ENCODE measurements around the gene SARS1.
A peak's percentile ranks its signal among the peaks of the same experiment; 100 is the strongest.

SARS1 gene

DNA sequence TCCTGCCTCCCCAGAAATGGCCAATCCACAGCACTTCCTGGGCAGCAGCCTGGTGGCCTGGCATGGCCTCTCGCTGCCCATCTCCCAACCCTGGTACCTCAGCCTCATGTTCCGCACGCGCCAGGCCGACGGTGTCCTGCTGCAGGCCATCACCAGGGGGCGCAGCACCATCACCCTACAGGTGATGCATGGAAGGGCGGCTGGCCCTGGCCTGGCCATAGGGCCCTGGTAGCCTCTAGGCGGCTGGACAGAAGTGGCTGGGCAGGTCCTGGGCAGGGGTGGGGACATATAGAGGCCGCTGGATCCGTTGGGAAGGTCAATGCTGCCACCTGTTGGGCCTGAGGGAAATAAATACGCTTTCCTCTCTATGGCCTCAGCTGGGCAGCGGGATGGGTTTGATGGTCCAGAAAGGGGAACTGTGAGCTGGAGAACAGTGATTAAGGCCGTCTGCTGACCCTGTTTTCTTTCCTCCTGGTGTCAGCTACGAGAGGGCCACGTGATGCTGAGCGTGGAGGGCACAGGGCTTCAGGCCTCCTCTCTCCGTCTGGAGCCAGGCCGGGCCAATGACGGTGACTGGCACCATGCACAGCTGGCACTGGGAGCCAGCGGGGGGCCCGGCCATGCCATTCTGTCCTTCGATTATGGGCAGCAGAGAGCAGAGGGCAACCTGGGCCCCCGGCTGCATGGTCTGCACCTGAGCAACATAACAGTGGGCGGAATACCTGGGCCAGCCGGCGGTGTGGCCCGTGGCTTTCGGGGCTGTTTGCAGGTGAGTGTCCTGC lies 50.1 kb downstream of the SARS1 start:
- DNase-seq = peak; percentile 70

DNA sequence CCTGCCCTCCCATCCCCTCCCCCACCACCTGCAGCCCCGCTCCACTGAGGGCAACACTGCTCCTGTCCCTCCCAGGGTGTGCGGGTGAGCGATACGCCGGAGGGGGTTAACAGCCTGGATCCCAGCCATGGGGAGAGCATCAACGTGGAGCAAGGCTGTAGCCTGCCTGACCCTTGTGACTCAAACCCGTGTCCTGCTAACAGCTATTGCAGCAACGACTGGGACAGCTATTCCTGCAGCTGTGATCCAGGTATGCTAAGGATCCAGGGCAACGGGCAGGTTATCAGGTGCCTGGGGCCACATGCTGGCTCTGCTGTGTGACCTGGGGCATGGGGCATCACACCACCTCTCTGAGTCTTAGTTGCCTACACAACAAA lies 50.6 kb downstream of the SARS1 start:
- DNase-seq = no peak

DNA sequence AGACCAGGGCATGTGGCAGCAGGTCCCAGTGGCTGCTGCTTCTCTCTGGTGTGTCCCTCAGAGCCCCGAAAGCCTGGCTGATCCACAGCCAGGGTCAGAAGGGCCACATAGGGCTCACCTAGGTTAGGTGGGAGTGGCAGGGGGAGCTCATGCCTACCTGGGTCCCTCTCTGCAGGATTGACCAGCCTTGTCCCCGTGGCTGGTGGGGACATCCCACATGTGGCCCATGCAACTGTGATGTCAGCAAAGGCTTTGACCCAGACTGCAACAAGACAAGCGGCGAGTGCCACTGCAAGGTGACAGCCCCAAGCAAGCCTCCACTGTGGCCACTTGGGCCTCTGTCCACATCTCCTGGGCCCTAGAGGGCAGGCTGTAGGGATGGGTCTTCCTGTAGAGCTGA lies 51.3 kb downstream of the SARS1 start:
- no peak for DNase-seq

DNA sequence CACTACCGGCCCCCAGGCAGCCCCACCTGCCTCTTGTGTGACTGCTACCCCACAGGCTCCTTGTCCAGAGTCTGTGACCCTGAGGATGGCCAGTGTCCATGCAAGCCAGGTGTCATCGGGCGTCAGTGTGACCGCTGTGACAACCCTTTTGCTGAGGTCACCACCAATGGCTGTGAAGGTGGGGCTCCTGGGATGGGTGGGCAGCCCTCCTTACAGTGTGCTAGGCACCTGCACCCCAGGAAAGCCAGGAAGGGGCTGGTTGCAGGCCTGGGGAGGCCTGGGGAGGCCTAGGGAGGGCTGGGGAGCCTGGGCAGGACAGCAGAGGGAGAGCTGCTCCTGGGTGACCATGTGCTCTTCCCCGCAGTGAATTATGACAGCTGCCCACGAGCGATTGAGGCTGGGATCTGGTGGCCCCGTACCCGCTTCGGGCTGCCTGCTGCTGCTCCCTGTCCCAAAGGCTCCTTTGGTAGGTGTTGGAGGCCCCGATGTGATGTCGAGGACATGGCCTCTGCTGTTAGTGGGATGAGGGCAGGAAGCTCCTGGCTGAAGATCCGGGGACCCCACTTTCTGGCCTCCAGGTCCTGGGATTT lies 52.1 kb downstream of the SARS1 start:
- no peak for DNase-seq

DNA sequence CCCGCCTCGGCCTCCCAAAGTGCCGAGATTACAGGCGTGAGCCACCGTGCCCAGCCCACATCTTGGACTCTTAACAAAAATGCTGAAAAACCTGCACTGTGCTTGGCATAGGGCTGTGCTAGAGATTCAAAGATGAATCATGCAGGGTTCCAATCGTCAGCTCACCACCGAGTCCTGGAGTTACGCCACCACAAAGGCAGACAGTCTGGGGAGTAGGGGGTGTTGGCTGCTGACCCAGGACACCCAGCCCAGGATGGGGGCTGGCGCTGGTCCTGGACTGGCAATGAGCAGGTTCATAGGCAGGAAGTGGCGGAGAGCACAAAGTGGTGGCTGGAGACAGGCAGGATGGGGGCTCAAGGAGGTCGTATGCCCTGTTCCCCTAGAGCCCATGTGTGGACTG lies 53.2 kb downstream of the SARS1 start:
- DNase-seq = no peak

DNA sequence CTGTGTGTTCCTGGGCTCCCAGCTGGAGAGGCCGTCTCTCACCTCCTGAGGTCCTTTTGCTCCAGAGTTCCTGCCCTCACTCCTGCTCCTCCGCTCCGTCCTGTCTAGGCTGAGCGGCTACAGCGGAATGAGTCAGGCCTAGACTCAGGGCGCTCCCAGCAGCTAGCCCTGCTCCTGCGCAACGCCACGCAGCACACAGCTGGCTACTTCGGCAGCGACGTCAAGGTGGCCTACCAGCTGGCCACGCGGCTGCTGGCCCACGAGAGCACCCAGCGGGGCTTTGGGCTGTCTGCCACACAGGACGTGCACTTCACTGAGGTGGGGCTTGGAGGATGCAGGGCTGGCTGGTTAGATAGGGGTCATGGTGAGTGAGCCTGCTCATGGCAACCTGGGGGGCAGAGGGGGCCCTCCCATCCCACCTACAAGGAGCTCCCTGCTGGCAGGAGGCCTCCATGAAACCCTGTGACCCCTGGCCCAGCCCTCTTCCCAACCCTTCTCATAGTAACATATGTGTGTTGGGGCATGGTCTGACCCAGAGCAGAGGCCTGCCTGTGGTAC lies 54.1 kb downstream of the SARS1 start:
- DNase-seq = no peak

DNA sequence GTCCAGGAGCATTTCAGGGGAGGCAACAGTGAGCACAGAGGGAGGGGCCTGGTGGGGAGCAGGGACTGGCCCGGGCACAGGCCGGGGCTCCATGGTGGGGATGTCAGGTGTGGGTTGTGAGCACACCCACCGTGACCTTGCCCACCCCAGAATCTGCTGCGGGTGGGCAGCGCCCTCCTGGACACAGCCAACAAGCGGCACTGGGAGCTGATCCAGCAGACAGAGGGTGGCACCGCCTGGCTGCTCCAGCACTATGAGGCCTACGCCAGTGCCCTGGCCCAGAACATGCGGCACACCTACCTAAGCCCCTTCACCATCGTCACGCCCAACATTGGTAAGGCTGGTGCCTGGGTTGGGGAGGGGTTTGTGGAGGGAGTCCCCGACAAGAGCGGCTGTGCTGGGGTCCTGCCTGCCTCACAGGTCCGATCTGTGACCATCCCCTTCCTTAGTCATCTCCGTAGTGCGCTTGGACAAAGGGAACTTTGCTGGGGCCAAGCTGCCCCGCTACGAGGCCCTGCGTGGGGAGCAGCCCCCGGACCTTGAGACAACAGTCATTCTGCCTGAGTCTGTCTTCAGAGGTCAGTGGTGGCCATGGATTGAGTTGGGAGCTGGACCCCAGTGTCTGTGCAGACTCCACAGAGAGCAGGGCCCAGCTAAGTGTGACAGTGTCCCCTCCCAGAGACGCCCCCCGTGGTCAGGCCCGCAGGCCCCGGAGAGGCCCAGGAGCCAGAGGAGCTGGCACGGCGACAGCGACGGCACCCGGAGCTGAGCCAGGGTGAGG lies 54.9 kb downstream of the SARS1 start:
- DNase-seq = no peak

DNA sequence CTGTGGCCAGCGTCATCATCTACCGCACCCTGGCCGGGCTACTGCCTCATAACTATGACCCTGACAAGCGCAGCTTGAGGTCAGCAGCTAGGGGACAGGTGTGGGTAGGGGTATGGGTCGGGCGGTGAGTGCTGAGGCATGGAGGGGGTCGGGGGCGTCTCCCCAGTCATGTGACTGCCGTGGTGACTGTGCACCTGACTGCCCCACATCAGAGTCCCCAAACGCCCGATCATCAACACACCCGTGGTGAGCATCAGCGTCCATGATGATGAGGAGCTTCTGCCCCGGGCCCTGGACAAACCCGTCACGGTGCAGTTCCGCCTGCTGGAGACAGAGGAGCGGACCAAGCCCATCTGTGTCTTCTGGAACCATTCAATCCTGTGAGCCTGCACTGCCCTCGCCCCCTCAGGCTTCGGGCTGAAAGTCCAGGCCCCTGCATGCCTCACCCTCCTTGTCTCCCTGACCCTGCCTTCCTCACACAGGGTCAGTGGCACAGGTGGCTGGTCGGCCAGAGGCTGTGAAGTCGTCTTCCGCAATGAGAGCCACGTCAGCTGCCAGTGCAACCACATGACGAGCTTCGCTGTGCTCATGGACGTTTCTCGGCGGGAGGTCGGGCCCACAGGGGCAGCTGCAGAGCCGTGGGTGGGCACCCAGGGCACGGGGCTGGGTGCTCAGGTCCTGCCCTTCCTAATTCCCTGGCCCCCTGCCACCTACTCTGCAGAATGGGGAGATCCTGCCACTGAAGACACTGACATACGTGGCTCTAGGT lies 55.7 kb downstream of the SARS1 start:
- DNase-seq = no peak

DNA sequence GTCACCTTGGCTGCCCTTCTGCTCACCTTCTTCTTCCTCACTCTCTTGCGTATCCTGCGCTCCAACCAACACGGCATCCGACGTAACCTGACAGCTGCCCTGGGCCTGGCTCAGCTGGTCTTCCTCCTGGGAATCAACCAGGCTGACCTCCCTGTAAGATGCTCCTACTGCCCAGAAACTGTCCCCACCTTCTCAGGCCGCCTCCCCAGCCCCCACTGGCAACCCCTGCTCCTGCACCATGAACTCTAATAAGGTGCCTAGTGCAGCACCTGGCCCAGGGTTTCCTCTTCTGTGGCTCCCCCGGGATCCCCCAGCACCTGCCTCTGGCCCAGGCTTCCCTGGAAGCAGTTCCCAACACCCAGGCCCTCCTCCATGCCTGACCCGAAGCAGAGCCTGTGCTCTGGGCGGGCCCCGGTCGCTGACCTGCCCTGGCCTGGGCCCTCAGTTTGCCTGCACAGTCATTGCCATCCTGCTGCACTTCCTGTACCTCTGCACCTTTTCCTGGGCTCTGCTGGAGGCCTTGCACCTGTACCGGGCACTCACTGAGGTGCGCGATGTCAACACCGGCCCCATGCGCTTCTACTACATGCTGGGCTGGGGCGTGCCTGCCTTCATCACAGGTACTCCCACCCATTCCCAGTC lies 56.4 kb downstream of the SARS1 start:
- DNase-seq = no peak

DNA sequence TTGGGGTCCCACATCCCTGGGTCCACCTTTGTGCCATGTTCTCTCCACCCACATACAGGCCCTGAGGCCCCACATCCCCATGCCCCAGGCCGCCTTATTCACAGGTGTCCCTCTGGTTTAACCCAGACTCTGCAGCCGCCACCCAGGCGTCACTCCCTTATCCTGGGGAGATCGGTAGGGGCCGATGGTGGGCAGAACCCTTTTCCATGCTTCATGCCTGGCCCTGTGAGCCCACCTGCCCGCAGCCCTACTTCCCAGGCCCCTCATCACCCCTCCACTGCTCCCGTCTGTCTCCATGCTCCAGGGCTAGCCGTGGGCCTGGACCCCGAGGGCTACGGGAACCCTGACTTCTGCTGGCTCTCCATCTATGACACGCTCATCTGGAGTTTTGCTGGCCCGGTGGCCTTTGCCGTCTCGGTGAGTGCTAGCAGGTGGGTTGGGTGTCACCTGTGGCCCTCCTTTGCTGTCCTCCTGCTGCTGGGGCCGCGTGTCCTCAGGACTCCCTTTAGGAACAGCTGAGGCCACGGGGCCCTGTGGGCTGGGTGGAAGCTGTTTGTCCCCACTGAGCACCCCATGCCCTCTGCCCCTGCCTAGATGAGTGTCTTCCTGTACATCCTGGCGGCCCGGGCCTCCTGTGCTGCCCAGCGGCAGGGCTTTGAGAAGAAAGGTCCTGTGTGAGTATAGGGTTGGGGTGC lies 57.1 kb downstream of the SARS1 start:
- DNase-seq = no peak

DNA sequence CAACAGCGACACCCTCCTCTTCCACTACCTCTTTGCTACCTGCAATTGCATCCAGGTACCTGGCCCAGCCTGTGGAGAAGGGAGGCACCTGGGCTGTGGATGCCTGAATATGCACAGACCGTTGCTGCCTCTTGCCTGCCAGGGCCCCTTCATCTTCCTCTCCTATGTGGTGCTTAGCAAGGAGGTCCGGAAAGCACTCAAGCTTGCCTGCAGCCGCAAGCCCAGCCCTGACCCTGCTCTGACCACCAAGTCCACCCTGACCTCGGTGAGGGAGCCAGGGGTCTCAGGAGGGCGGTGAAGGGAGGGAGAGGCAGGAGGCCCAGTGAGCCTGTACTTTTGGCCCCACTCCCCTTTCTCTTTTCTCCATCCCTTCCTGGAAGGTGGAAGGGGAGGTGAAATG lies 57.7 kb downstream of the SARS1 start:
- no peak for DNase-seq

DNA sequence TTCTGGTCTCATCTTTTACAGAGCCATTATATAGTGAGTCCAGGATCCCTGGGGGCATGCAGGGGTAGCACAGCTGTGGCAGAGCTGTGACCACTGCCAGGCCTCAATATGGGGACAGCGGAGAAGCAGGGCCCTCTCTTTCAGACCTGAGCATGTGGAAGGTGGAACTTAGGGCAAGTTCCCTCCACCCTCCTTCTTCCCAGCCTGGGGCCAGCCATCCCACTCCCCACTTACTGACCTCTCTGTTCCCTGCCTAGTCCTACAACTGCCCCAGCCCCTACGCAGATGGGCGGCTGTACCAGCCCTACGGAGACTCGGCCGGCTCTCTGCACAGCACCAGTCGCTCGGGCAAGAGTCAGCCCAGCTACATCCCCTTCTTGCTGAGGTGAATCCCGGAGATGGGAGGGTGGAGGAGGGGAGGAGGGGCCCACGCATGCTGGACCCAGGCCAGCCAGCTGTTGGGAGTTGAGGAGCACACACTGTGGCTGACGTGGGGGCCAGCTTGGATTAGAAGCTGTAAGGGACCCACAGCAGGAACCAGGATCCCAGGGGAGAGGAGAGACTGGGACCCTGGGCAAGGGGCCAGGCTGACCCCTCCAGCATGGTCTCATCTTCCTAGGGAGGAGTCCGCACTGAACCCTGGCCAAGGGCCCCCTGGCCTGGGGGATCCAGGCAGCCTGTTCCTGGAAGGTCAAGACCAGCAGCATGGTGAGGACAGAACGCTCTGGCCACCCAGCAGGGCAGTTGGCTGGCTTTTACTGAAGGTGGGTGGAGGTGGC lies 58.5 kb downstream of the SARS1 start:
- no peak for DNase-seq

DNA sequence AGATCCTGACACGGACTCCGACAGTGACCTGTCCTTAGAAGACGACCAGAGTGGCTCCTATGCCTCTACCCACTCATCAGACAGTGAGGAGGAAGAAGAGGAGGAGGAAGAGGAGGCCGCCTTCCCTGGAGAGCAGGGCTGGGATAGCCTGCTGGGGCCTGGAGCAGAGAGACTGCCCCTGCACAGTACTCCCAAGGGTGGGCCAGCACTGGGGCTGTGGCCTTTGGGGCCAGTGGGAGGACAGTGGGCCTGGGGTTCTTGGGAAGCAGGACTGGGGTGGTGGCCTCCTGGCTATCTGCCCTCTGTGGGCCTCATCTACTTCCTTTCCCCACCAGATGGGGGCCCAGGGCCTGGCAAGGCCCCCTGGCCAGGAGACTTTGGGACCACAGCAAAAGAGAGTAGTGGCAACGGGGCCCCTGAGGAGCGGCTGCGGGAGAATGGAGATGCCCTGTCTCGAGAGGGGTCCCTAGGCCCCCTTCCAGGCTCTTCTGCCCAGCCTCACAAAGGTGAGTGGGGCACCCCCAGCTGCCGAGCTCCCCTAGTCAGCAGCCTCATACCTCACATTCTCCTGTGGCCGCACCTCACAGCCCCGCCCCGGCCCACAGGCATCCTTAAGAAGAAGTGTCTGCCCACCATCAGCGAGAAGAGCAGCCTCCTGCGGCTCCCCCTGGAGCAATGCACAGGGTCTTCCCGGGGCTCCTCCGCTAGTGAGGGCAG lies 59.3 kb downstream of the SARS1 start:
- DNase-seq = no peak

DNA sequence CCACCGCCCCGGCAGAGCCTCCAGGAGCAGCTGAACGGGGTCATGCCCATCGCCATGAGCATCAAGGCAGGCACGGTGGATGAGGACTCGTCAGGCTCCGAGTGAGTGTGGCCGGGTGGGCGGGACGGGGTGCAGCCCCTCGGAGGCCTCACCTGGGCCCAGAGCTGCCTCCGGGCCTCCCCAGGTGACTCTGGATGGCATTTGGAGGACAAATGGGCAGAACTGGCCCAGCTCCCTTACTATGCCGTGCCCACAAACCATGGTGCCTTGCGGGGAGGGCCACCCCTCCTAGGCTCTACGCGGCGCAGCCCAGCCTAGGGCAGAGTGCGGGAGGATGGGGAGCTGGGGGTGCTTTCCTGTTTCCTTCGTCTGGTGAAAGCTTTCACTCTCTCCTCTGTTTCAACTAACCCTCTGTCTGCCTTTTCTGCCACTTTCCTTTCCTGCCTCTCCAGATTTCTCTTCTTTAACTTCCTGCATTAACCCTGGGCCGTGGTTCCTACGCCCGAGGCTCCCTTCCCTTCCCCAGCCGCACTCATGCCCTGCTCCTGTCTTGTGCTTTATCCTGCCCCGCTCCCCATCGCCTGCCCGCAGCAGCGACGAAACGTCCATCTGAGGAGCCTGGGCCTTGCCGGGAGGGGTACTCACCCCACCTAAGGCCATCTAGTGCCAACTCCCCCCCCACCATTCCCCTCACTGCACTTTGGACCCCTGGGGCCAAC lies 60.0 kb downstream of the SARS1 start:
- DNase-seq = no peak

DNA sequence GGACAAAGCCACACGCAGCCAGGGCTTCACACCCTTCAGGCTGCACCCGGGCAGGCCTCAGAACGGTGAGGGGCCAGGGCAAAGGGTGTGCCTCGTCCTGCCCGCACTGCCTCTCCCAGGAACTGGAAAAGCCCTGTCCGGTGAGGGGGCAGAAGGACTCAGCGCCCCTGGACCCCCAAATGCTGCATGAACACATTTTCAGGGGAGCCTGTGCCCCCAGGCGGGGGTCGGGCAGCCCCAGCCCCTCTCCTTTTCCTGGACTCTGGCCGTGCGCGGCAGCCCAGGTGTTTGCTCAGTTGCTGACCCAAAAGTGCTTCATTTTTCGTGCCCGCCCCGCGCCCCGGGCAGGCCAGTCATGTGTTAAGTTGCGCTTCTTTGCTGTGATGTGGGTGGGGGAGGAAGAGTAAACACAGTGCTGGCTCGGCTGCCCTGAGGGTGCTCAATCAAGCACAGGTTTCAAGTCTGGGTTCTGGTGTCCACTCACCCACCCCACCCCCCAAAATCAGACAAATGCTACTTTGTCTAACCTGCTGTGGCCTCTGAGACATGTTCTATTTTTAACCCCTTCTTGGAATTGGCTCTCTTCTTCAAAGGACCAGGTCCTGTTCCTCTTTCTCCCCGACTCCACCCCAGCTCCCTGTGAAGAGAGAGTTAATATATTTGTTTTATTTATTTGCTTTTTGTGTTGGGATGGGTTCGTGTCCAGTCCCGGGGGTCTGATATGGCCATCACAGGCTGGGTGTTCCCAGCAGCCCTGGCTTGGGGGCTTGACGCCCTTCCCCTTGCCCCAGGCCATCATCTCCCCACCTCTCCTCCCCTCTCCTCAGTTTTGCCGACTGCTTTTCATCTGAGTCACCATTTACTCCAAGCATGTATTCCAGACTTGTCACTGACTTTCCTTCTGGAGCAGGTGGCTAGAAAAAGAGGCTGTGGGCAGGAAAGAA lies 61.1 kb downstream of the SARS1 start:
- DNase-seq = no peak

DNA sequence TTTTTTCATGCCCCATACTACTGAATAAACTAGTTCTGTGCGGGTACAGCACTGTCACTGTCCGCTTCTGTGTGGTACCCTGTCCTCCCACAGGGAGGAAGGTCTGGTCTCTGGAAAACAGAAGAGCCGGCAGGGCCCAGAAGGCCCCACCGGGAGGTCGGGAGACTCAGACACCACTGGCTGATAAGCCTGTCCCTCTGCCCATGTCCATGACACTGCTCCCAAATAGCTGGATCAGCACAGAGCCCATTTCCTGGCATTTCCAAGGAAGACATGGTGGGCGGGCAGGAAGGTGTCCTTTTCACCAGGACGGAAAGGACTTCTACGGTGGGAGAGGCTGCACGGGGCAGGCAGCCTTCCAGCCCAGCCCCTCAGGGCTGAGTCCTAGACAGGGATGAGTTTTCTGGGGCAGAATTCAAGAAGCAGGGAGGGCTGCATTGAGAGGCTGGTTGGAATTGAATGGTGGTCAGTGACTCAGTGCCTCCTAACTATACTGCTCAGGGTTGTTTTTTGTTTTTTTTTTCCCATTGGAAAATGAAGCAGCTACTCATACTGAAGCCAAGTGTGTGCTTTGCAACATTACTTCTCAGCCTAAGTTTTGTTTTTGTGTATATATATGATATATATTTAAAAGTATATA lies 62.1 kb downstream of the SARS1 start:
- no peak for DNase-seq

DNA sequence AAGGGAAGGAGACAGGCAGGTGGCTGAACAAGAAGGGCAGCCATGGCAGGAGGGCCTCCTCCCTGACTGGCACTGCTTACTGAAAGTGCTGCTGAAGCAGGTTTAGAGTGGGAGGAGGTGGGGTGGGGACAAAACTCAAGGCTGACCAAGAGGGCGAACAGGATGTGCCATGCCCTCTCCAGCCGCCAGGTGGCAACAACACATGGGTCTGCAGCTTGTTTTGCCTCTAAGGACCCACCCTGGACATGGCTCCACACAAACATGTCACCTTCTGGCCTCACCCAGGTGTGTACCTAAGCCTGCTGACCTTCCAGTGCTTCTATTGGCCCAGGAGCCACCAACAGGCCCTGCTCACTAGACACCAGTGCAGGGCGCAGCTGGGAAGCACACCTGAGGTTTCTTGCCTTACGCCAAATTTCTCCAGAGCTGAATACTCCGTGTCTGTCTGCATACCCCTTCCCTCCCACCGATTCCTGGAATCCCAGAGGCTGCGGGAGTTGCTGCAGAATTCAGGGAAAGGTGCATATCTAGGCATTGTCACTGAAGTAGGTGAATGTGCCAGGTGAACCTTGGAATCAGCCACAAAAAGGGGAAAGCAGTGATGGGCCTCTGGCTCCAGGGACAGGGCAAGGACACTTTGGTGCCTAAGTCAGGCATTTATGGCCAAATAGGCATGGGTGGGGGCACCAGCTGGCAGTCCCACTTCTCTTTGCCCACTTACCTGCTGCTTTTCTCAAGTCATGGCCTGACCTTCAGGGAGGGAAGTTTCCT lies 63.9 kb downstream of the SARS1 start:
- DNase-seq = peak; percentile 46
